TTC549 (cell line): ENCODE data around the gene TRPM3.

Experiments
- FAIRE-seq: peaks from 2 replicates; lab custom pipeline; 2012; peaks lifted over from hg19 to GRCh38; lab: Jason Lieb, UNC

The TRPM3 gene

GRCh38 chr9:71121275-71122021 is at the start of gene TRPM3:
TRPM3 (minus strand) TSS chr9:71121621; CDS start chr9:71121354, 267 bp downstream.
- no peak for FAIRE-seq

GRCh38 chr9:71168418-71168817 is 47.0 kb upstream of the TRPM3 start:
- no peak for FAIRE-seq

- FAIRE-seq, result no peak
Observed at GRCh38 chr9:71162126-71162525, 40.7 kb upstream of the TRPM3 start.

GRCh38 chr9:71157731-71158130 is 36.3 kb upstream of the TRPM3 start:
- FAIRE-seq, result no peak

- FAIRE-seq, result no peak
Observed at GRCh38 chr9:71147368-71147767, 25.9 kb upstream of the TRPM3 start.

- no peak for FAIRE-seq
Observed at GRCh38 chr9:71146511-71146910, 25.1 kb upstream of the TRPM3 start.

GRCh38 chr9:71145179-71145578 is 23.8 kb upstream of the TRPM3 start:
- FAIRE-seq, result no peak

- no peak for FAIRE-seq
Observed at GRCh38 chr9:71144495-71144894, 23.1 kb upstream of the TRPM3 start.

- no peak for FAIRE-seq
Observed at GRCh38 chr9:71136696-71137095, 15.3 kb upstream of the TRPM3 start.

- FAIRE-seq, result no peak
Observed at GRCh38 chr9:71131145-71131544, 9.7 kb upstream of the TRPM3 start.

- FAIRE-seq, result no peak
Observed at GRCh38 chr9:71130521-71130920, 9.1 kb upstream of the TRPM3 start.

- FAIRE-seq, result no peak
Observed at GRCh38 chr9:71128796-71129195, 7.4 kb upstream of the TRPM3 start.

GRCh38 chr9:71127301-71127700 is 5.9 kb upstream of the TRPM3 start:
- no peak for FAIRE-seq

- no peak for FAIRE-seq
Observed at GRCh38 chr9:71122421-71122820, 1.0 kb upstream of the TRPM3 start.

- FAIRE-seq, result no peak
Observed at GRCh38 chr9:71122022-71122275, 528 bp upstream of the TRPM3 start.

- no peak for FAIRE-seq
Observed at GRCh38 chr9:71120501-71121247, 747 bp downstream of the TRPM3 start.

GRCh38 chr9:71119746-71120145 is 1.7 kb downstream of the TRPM3 start:
- FAIRE-seq, result no peak

- FAIRE-seq, result no peak
Observed at GRCh38 chr9:71118324-71118723, 3.1 kb downstream of the TRPM3 start.

- no peak for FAIRE-seq
Observed at GRCh38 chr9:71115448-71115975, 5.9 kb downstream of the TRPM3 start.

GRCh38 chr9:71112866-71113265 is 8.6 kb downstream of the TRPM3 start:
- no peak for FAIRE-seq

GRCh38 chr9:71108937-71109336 is 12.5 kb downstream of the TRPM3 start:
- FAIRE-seq, result no peak

GRCh38 chr9:71106992-71107391 is 14.4 kb downstream of the TRPM3 start:
- no peak for FAIRE-seq

GRCh38 chr9:71105192-71105591 is 16.2 kb downstream of the TRPM3 start:
- FAIRE-seq, result no peak

GRCh38 chr9:71098801-71099200 is 22.6 kb downstream of the TRPM3 start:
- no peak for FAIRE-seq
